GM19468 (cell line): ENCODE measurements around the gene ZNF451.
"Not testable (repeated sequence)": the region's sequence is repeated elsewhere in the genome, so short reads cannot be mapped to it uniquely, and the experiment has no call there.

ENCODE experiments used
- ATAC-seq: cut with Tn5 transposase; IDR thresholded peaks from one replicate; pipeline ENCODE4 v1.9.1; 2021; ENCODE audit warnings: mild to moderate bottlenecking, moderate library complexity, moderate number of reproducible peaks; ENCODE audit not compliant: unreplicated experiment; ENCODE audit errors: extremely low read depth

Gene ZNF451

GRCh38 chr6:57089265-57089664, 723 bp upstream of the ZNF451 start:
- ATAC-seq, result no peak

- not testable (repeated sequence) for ATAC-seq
Observed at GRCh38 chr6:57090458-57091067, 575 bp downstream of the ZNF451 start.

- ATAC-seq, result not testable (repeated sequence)
Observed at GRCh38 chr6:57091375-57091774, 1.4 kb downstream of the ZNF451 start.

GRCh38 chr6:57094689-57095088, 4.7 kb downstream of the ZNF451 start:
- ATAC-seq, result no peak

GRCh38 chr6:57097596-57097995, 7.6 kb downstream of the ZNF451 start:
- no peak for ATAC-seq

- ATAC-seq, result no peak
Observed at GRCh38 chr6:57102976-57103375, 13.0 kb downstream of the ZNF451 start.

GRCh38 chr6:57104336-57104735, 14.3 kb downstream of the ZNF451 start:
- no peak for ATAC-seq

GRCh38 chr6:57106990-57107389, 17.0 kb downstream of the ZNF451 start:
- no peak for ATAC-seq

GRCh38 chr6:57108691-57109090, 18.7 kb downstream of the ZNF451 start:
- peak; percentile 93 for ATAC-seq

- no peak for ATAC-seq
Observed at GRCh38 chr6:57109880-57110279, 19.9 kb downstream of the ZNF451 start.

GRCh38 chr6:57113105-57113504, 23.1 kb downstream of the ZNF451 start:
- ATAC-seq, result no peak

GRCh38 chr6:57116776-57117175, 26.8 kb downstream of the ZNF451 start:
- no peak for ATAC-seq

- no peak for ATAC-seq
Observed at GRCh38 chr6:57117796-57118195, 27.8 kb downstream of the ZNF451 start.

GRCh38 chr6:57123111-57123510, 33.1 kb downstream of the ZNF451 start:
- no peak for ATAC-seq

- ATAC-seq, result no peak
Observed at GRCh38 chr6:57127763-57128162, 37.8 kb downstream of the ZNF451 start.

GRCh38 chr6:57130661-57131177, 40.7 kb downstream of the ZNF451 start:
- ATAC-seq, result no peak

- no peak for ATAC-seq
Observed at GRCh38 chr6:57134954-57135353, 45.0 kb downstream of the ZNF451 start.

GRCh38 chr6:57135885-57136284, 45.9 kb downstream of the ZNF451 start:
- no peak for ATAC-seq

GRCh38 chr6:57137350-57137749, 47.4 kb downstream of the ZNF451 start:
- ATAC-seq, result no peak

- no peak for ATAC-seq
Observed at GRCh38 chr6:57138026-57138425, 48.0 kb downstream of the ZNF451 start.

- no peak for ATAC-seq
Observed at GRCh38 chr6:57141451-57142177, 51.6 kb downstream of the ZNF451 start.

GRCh38 chr6:57142178-57142525, 52.2 kb downstream of the ZNF451 start:
- ATAC-seq, result no peak
